ENCODE data around the gene EXOC3L4. TPM values are rescaled to one million over a fixed set of nuclear protein-coding genes. Genes with fewer than 3 reads are reported as not detected.
A peak's percentile ranks its signal among the peaks of the same experiment; 100 is the strongest.

Gene EXOC3L4
- total RNA-seq, 1 donor from 2014 or later, result 4.2 TPM

- DNase-seq, result no peak
- peaks cover 55% of the 10 kb centered on the region for H3K36me3 ChIP-seq
- TF ChIP-seq CTCF (IDR thresholded peaks at IDR 0.05), result no peak
- H3K9me3 ChIP-seq, result no peaks in the 10 kb centered on the region
- no peak for ATAC-seq
- H3K4me3 ChIP-seq, result no peak overlapping the region
- peaks cover 15% of the 10 kb centered on the region for H3K4me1 ChIP-seq
- intact Hi-C loops (cut with DNase I), result no loop called here
- no peak overlapping the region for H3K27ac ChIP-seq
- H3K27me3 ChIP-seq, result no peaks in the 10 kb centered on the region
Observed at GRCh38 chr14:103133210-103134140, 39.0 kb downstream of the EXOC3L4 start.

GRCh38 chr14:103134405-103134804 lies 39.9 kb downstream of the EXOC3L4 start:
- intact Hi-C loops (cut with DNase I), result no loop called here

GRCh38 chr14:103134919-103135318 lies 40.4 kb downstream of the EXOC3L4 start:
- DNase-seq (no peak), ATAC-seq (no peak)
- H3K27ac ChIP-seq, result no peak overlapping the region
- H3K9me3 ChIP-seq, result no peaks in the 10 kb centered on the region
- no peak for TF ChIP-seq CTCF (IDR thresholded peaks at IDR 0.05)
- peaks cover 15% of the 10 kb centered on the region for H3K4me1 ChIP-seq
- no peak overlapping the region for H3K4me3 ChIP-seq
- H3K36me3 ChIP-seq, result peaks cover 51% of the 10 kb centered on the region
- no peaks in the 10 kb centered on the region for H3K27me3 ChIP-seq
- intact Hi-C loops (cut with DNase I), result no loop called here

More at GRCh38 chr14:103134405-103134804, 39.9 kb downstream of the EXOC3L4 start:
- H3K36me3 ChIP-seq, result peaks cover 55% of the 10 kb centered on the region
- H3K27me3 ChIP-seq, result no peaks in the 10 kb centered on the region
- ATAC-seq (no peak), DNase-seq (no peak)
- no peaks in the 10 kb centered on the region for H3K9me3 ChIP-seq
- no peak overlapping the region for H3K4me3 ChIP-seq
- no peak overlapping the region for H3K27ac ChIP-seq
- peaks cover 15% of the 10 kb centered on the region for H3K4me1 ChIP-seq
- TF ChIP-seq CTCF (IDR thresholded peaks at IDR 0.05), result no peak

- no peak for ATAC-seq
- Histone ChIP-seq H3K9me3 (no peaks in the 10 kb centered on the region), H3K4me1 (peaks cover 10% of the 10 kb centered on the region), H3K36me3 (peaks cover 44% of the 10 kb centered on the region), H3K27me3 (no peaks in the 10 kb centered on the region), H3K4me3 (no peak overlapping the region), H3K27ac (no peak overlapping the region)
- no peak for DNase-seq
- TF ChIP-seq CTCF (IDR thresholded peaks at IDR 0.05), result no peak
- intact Hi-C loops (cut with DNase I), result no loop called here
Observed at GRCh38 chr14:103135333-103136260, 41.1 kb downstream of the EXOC3L4 start.

- DNase-seq (no peak), ATAC-seq (peak; percentile 42)
- no peak for TF ChIP-seq CTCF (IDR thresholded peaks at IDR 0.05)
Observed at GRCh38 chr14:103136388-103137271, 42.1 kb downstream of the EXOC3L4 start.

More at GRCh38 chr14:103136388-103137271, 42.1 kb downstream of the EXOC3L4 start:
- peaks cover 36% of the 10 kb centered on the region for H3K36me3 ChIP-seq
- no peaks in the 10 kb centered on the region for H3K9me3 ChIP-seq
- H3K27me3 ChIP-seq, result no peaks in the 10 kb centered on the region
- H3K4me1 ChIP-seq, result peaks cover 7% of the 10 kb centered on the region
- no peak overlapping the region for H3K27ac ChIP-seq
- H3K4me3 ChIP-seq, result no peak overlapping the region
- intact Hi-C loops (cut with DNase I), result no loop called here
